Lower leg skin (tissue), 4 donors: ENCODE measurements around the gene TSPAN1. TPM values are rescaled to one million over a fixed set of nuclear protein-coding genes. Genes with fewer than 3 reads are reported as not detected.

ENCODE experiments used
- DNase-seq, 2 donors: peaks; one replicate each; pipeline ENCODE4 v3.0.0-alpha.2; 2019; ENCODE audit warnings: low spot score in 2 of 2
- H3K4me3 ChIP-seq: fragments of 200-600 bp; sonication (generic); 2 replicates; pipeline ENCODE4 v1.5.1; 2017; ENCODE audit warnings: mild to moderate bottlenecking, low read depth; ENCODE audit not compliant: poor library complexity, severe bottlenecking
- POLR2A ChIP-seq, 2 donors: fragments of 450-650 bp; IDR thresholded peaks; one replicate each; pipeline ENCODE4 v1.6.1; 2016 to 2017; ENCODE audit warnings: antibody characterized with exemption in 2 of 2, mild to moderate bottlenecking in 1 of 2, moderate library complexity in 1 of 2
- WGBS, 2 donors: methylation state at CpG; one replicate each; pipeline ENCODE4 v1.1.5; 2018; 5-methylcytosine and 5-hydroxymethylcytosine counted together
- intact Hi-C: fragments of 100-400 bp; cut with DNase I; formaldehyde crosslinking; loops from one replicate; pipeline ENCODE4 v1.15.0; 2023; ENCODE audit warnings: low total_unique reads
- total RNA-seq, 4 donors: library from RNA; depleted of rRNA; stranded (reverse); fragments of >200 nt; gene quantifications; one replicate each; pipeline ENCODE4 v1.1.0, GENCODE V29; 2016
- TF ChIP-seq, protein P1 (sequence below), 3 donors: fragments of 450-650 bp; IDR thresholded peaks; one replicate each; pipeline ENCODE4 v1.5.1; 2016; ENCODE audit warnings: antibody characterized with exemption in 3 of 3, mild to moderate bottlenecking in 3 of 3, moderate library complexity in 2 of 3

The TSPAN1 gene
- total RNA-seq, 4 donors from 2014 or later = 2.9 to 10.9 (median 5.9) TPM

DNA sequence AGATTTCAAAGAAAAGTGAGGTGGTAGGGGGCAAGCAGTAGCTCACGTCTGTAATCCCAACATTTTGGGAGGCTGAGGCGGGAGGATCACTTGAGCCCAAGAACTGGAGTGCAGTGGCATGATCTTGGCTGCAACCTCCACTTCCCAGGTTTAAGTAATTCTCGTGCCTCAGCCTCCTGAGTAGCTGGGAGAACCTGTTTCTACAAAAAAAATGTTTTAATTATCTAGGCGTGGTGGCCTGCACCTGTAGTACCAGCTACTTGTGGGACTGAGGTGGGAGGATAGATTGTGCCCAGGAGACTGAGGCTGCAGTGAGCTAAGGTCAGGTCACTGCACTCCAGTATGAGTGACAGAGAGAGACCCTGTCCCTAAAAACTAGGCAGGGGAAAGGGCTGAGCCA is 2.6 kb upstream of the TSPAN1 start:
- 65 to 75% methylated on average over 4 of the region's 4 CpGs for WGBS, 2 donors

DNA sequence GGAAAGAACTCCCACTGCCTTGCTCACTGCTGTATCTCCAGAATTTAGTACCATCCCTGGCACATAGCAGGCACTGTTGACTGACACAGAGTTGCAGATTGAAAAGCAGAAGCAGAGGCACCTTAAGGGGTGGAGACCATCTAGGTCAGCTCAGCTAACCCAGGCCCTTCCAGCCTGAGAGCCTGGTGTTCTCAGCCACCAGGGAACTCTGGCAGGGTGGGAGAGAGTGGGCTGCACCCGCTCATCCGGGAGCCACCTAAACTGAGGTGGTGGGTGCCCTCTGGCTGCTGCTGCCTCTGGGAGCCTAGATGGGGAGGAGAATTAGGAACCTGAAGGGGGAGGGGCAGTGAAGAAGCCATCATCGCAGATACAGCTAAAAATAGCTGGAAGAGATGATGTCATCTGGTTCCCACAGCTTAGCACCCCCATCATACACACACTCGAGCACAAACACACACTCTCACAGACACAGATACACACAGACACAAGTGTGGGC is 1.5 kb upstream of the TSPAN1 start:
- WGBS, 2 donors = 43% methylated on average over 4 of the region's 4 CpGs
- DNase-seq = no peak
- no peak overlapping the region for H3K4me3 ChIP-seq
- intact Hi-C loops = no loop called here
- TF ChIP-seq, protein P1, sequence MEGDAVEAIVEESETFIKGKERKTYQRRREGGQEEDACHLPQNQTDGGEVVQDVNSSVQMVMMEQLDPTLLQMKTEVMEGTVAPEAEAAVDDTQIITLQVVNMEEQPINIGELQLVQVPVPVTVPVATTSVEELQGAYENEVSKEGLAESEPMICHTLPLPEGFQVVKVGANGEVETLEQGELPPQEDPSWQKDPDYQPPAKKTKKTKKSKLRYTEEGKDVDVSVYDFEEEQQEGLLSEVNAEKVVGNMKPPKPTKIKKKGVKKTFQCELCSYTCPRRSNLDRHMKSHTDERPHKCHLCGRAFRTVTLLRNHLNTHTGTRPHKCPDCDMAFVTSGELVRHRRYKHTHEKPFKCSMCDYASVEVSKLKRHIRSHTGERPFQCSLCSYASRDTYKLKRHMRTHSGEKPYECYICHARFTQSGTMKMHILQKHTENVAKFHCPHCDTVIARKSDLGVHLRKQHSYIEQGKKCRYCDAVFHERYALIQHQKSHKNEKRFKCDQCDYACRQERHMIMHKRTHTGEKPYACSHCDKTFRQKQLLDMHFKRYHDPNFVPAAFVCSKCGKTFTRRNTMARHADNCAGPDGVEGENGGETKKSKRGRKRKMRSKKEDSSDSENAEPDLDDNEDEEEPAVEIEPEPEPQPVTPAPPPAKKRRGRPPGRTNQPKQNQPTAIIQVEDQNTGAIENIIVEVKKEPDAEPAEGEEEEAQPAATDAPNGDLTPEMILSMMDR (IDR thresholded peaks at IDR 0.05) = no peak
- TF ChIP-seq POLR2A (IDR thresholded peaks at IDR 0.05) = no peak

More for the DNA sequence above, 2.6 kb upstream of the TSPAN1 start:
- no peak overlapping the region for H3K4me3 ChIP-seq
- no peak for TF ChIP-seq POLR2A (IDR thresholded peaks at IDR 0.05)
- TF ChIP-seq, protein P1 (IDR thresholded peaks at IDR 0.05) = no peak
- no peak for DNase-seq
- intact Hi-C loops = no loop called here

DNA sequence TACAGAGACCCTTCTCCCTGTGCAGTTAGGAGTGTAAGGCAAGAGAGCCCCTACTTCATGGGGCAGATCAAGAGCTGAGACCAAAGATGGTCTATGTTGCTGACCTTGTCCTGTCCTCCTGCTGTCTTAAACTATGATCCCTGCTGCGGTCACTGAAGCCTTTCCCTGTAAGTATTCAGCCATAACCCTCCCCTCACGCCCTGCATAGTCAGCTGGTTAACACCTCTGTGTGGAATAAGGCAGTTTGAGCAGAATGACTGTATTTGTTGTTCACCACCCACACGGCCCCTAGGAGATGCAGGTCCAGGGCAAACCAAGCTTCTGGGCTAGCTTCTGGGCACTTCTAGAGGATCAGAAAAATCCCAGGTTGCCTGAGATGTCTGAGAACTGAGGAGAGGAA is 356 bp downstream of the TSPAN1 start:
- 67 to 75% methylated on average over 3 of the region's 3 CpGs for WGBS, 2 donors
- intact Hi-C loops = no loop called here
- TF ChIP-seq, protein P1 (IDR thresholded peaks at IDR 0.05) = no peak
- TF ChIP-seq POLR2A (IDR thresholded peaks at IDR 0.05) = no peak
- no peak for DNase-seq
- H3K4me3 ChIP-seq = no peak overlapping the region

DNA sequence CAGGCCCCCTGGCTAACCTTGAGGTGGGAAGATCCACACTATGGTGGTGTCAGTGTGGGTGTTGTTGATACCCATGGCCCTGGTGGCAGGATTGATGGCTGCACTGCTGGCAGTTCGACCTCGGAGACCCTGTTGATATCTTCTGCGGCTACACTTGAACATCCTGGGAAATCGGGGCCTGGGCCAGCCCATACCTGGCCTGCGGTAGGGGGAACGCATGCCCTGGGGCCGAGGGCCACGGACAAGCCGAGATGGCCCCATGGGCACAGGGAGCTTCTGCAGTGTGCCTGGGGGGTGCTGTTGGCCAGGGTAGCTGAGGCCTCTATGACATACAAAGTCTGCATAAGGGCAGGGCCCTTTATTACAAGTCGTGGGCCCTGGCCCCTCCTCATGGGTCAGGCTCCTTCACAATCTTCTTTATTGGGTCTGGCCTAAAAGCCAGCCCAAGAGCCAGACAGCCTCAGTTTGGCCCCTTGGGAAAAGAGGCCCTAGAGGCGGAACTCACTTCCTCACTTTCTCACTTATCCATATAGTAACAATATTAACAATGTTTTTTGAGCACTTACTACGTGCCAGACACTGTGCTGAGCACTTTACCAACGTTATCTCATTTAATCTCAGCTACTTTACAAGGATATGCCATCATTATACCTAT is 1.5 kb downstream of the TSPAN1 start, which contains the start of gene P3R3URF:
Gene P3R3URF, minus strand, starts transcription at position 278 of the 655 bp plus-strand sequence. Its CDS starts 17 bp downstream, at position 261.
- WGBS, 2 donors = 90 to 94% methylated on average over 10 to 12 of the region's 13 CpGs
- intact Hi-C loops = no loop called here
- DNase-seq = no peak
- TF ChIP-seq POLR2A (IDR thresholded peaks at IDR 0.05) = no peak
- TF ChIP-seq, protein P1 (IDR thresholded peaks at IDR 0.05) = no peak
- H3K4me3 ChIP-seq = no peak within 1 kb of the TSS

DNA sequence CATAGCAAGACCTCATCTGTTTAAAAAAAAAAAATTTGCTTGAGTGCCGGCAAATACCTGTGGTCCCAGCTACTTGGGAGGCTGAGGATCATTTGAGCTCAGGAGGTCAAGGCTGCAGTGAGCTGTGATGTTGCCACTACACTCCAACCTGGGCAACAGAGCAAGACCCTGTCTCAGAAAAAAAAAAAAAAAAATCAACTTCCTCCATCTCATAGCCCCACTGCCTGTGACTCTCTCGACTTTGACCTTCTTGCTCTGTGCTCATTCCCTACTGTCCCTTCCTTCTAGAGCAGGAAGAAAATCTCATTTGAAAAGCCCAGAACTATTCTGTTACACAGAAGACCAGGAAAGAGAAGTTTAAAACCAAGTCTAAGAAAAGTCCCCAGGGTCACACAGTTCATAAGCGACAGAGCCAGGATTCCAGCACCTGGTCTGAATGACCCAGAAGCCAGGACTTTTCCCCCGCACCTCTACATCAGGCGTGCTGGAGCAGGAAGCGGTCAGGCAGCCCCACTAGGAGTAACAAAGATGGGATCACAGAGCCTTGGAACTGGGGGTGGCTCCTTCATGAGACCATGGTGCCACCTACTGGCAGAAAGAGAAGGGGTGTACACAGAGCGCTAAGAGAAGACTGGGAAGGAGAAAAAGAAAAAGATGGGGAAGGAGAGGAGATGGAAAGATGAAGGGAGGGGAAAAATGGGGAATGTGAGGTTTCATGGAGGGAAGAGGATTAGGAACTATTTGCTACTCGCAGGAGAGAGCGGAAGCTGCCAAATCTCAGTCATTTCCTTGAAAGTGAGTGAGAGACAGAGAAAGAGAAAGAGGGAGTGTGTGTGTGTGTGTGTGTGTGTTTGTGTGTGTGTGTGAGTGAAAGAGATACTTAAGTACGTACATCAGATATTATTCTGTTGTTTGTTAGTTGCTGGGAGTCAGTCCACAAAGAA is 4.5 kb downstream of the TSPAN1 start:
- intact Hi-C loops = loop anchor here (5.0 kb wide), 1 partner anchor 142 kb away; no protein-coding TSS in a partner anchor
- no peak overlapping the region for H3K4me3 ChIP-seq
- TF ChIP-seq POLR2A (IDR thresholded peaks at IDR 0.05) = no peak
- TF ChIP-seq, protein P1 (IDR thresholded peaks at IDR 0.05) = peak in 1 of 3 donors; percentile 84
- 9 to 11% methylated on average over 10 of the region's 10 CpGs for WGBS, 2 donors
- DNase-seq = peak; percentile 85 to 89
